ENCODE measurements around the gene PRIMA1. TPM values are rescaled to one million over a fixed set of nuclear protein-coding genes. Genes with fewer than 3 reads are reported as not detected.

Gene PRIMA1
- total RNA-seq, 1 donor from 2014 or later = 4.0 TPM

DNA sequence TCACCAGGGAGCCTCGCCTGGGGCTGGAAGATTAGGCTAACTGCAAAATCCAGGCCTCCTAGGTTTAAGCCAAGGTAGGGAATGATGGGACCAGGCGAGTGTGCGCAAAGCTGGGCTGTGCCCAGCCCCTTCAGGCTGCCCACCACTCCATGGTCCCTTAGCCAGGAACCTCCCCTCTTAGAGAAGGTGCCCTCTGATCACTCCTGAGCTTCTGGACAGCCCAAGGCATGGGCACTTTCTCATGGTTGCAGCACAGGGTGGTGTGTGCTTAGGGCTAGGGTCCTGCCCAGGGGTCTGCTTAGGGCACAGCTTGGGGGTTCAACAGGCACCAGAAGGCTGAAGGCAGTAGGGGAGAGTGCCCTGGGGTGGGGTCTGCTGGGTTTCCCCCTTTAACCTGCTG, 69.0 kb downstream of the PRIMA1 start:
- Mint-ChIP-seq H3K27ac (no peak overlapping the region), H3K36me3 (ENCODE audit: insufficient read depth) (peaks cover 3% of the 10 kb centered on the region), H3K9me3 (ENCODE audit: low read depth) (no peaks in the 10 kb centered on the region), H3K4me3 (ENCODE audit: low read depth) (no peak overlapping the region), H3K4me1 (ENCODE audit: low read depth) (peaks cover 3% of the 10 kb centered on the region), H3K27me3 (peaks cover 6% of the 10 kb centered on the region)
- no peak for TF ChIP-seq CTCF (IDR thresholded peaks at IDR 0.05; ENCODE audit: unreplicated experiment)
- no peak for DNase-seq (ENCODE audit: low spot score, unreplicated experiment)

DNA sequence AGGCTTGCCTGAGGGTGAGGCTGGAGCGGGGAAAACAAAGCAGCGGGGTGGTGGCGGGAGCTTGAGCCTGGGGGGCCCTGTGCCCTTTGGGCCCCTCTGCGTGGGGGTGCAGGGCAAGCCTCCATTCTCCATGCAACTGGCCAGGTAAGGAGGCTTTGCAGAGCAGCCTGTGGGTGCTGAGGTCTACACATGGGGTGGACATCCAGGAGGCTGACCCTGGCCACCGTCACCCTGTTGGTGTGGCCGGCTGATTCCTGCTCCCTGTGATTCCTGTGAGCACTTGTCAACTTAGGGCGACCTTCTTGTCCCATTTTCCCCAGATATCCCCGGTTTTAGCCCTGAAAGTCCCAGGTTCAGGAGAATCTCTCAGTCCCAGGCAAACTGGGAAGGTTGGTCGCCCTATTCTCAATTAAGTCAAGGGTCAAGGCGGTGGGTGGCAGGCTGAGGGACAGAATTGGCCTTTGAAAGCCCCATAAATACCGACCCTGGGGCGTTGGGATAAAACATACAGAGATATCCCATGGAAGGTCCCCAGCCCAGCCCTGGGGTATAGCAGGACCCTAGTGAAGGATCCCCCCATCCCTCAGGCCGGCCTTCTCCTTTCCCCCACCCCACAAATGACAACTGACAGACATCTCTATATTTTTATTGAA, 70.5 kb downstream of the PRIMA1 start:
- DNase-seq (ENCODE audit: low spot score, unreplicated experiment) = no peak
- H3K36me3 Mint-ChIP-seq (ENCODE audit: insufficient read depth) = peaks cover 3% of the 10 kb centered on the region
- no peak overlapping the region for H3K4me3 Mint-ChIP-seq (ENCODE audit: low read depth)
- peaks cover 3% of the 10 kb centered on the region for H3K4me1 Mint-ChIP-seq (ENCODE audit: low read depth)
- no peaks in the 10 kb centered on the region for H3K9me3 Mint-ChIP-seq (ENCODE audit: low read depth)
- H3K27ac Mint-ChIP-seq = no peak overlapping the region
- peaks cover 11% of the 10 kb centered on the region for H3K27me3 Mint-ChIP-seq
- no peak for TF ChIP-seq CTCF (IDR thresholded peaks at IDR 0.05; ENCODE audit: unreplicated experiment)

DNA sequence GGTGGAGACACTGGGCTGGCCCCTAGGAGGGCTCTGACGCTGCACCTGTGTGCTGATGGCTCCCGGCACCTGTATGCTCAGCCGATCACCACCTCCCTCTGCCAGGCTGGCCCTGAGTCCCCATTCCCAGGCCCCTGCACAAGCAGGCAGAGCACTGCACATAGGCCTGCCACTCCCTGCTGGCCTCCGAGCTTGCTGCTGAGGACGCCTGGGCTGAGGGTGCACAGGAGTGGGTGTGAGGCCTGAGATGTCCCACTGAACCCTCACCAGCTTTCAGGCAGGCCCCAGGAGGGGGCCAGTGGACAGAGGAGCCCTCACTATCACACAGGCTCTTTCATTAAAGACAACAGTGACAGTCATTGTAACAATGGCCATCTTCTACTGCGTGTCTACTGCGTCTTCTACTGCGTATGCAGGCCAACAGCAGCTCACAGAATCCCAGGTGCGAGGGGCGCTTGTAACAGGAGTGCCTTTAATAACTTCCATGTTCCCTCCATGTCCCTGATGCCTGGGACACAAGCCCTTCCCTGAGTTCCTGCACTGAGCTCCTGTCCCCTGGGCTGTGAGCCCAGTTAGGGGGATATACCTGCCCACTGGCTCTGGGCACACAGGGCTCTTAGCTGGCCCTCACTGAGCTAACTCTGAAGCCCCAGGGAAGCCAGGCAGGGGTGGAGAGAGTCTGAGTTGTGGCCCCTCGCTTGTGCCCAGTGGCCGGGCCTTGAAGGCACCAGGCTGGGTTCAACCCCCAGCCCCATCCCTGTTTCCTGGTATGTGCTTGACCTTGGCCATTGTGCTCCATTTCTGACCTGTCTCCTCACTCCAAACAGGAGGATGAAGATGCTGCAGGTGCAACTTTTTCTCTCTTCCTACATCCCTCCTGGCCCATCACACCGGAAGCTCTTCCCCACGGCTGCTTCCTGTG, 71.3 kb downstream of the PRIMA1 start:
- no peak overlapping the region for H3K4me3 Mint-ChIP-seq (ENCODE audit: low read depth)
- H3K27me3 Mint-ChIP-seq = peaks cover 11% of the 10 kb centered on the region
- DNase-seq (ENCODE audit: low spot score, unreplicated experiment) = no peak
- no peaks in the 10 kb centered on the region for H3K9me3 Mint-ChIP-seq (ENCODE audit: low read depth)
- H3K4me1 Mint-ChIP-seq (ENCODE audit: low read depth) = peaks cover 3% of the 10 kb centered on the region
- no peaks in the 10 kb centered on the region for H3K36me3 Mint-ChIP-seq (ENCODE audit: insufficient read depth)
- no peak overlapping the region for H3K27ac Mint-ChIP-seq
- TF ChIP-seq CTCF (IDR thresholded peaks at IDR 0.05; ENCODE audit: unreplicated experiment) = no peak

DNA sequence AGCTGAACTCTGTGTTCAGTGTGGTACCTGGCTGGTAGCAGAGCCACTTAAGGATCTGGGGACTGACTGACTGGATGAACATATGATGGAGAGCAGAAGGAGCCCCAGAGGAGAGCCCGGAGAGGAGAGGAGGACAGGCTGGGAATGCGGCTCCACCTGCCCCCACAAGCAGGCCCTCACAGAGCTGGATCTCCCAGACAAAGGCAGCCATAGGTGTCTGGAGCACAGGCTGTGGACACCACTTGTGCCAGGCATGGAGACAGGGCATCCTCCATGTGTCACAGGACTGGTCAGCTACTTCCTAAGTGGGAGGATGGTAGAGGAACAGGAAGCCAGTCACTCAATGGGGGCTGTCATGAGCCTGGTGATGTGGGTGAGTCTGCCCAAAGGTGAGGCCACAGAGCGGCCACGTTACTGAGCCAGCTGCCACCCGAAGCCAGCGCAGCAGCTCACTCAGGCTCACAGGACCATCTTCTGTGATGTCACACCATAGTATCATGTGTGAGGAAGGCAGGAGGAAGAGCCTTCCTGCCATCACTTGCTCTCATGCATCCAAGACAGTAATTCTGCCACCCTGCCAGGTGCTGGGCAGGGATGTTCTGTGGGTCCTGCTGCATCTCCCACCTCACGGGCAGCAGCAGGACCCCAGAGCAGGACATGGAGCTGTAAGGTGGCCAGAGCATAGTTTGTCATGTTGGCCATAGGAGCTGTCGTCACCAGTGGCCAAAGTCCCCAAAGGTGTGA, 72.1 kb downstream of the PRIMA1 start:
- H3K36me3 Mint-ChIP-seq (ENCODE audit: insufficient read depth) = no peaks in the 10 kb centered on the region
- H3K27me3 Mint-ChIP-seq = peaks cover 11% of the 10 kb centered on the region
- no peaks in the 10 kb centered on the region for H3K9me3 Mint-ChIP-seq (ENCODE audit: low read depth)
- no peak for DNase-seq (ENCODE audit: low spot score, unreplicated experiment)
- no peak overlapping the region for H3K27ac Mint-ChIP-seq
- no peak overlapping the region for H3K4me3 Mint-ChIP-seq (ENCODE audit: low read depth)
- peaks cover 3% of the 10 kb centered on the region for H3K4me1 Mint-ChIP-seq (ENCODE audit: low read depth)
- TF ChIP-seq CTCF (IDR thresholded peaks at IDR 0.05; ENCODE audit: unreplicated experiment) = no peak

DNA sequence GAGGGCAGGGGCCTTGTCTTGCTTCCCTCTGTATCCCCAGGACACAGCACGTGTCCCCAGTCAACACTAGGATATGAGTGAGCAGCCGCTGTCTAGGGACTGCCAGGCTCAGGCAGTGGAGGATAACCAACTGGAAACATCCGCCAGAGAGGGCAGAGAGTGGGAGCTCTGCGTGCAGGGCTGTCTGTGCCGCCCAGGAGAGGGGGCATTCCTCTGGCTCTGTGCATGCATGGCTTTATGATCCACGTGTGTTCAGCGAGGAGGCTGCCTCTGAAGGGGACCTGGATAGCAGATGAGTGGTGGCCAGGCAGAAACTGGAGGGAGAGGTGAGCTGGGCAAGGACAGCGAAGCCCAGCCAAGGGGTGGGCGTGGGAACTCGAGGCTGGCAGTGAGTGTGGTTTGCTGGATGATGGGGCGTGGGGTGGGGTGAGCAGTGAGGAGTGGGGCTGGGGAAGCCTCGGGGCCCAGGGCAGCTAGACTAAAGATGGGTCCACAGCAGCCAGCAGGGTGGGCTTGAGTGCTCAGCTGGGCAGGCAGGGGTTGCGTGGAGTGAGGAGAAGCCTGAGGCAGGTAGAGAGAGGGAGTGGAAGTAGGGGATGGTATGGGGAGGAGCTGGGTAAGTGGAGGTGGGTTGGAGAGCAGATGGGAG, 72.9 kb downstream of the PRIMA1 start:
- no peaks in the 10 kb centered on the region for H3K9me3 Mint-ChIP-seq (ENCODE audit: low read depth)
- TF ChIP-seq CTCF (IDR thresholded peaks at IDR 0.05; ENCODE audit: unreplicated experiment) = no peak
- H3K4me1 Mint-ChIP-seq (ENCODE audit: low read depth) = peaks cover 3% of the 10 kb centered on the region
- DNase-seq (ENCODE audit: low spot score, unreplicated experiment) = no peak
- H3K4me3 Mint-ChIP-seq (ENCODE audit: low read depth) = no peak overlapping the region
- peaks cover 11% of the 10 kb centered on the region for H3K27me3 Mint-ChIP-seq
- no peaks in the 10 kb centered on the region for H3K36me3 Mint-ChIP-seq (ENCODE audit: insufficient read depth)
- no peak overlapping the region for H3K27ac Mint-ChIP-seq

Data from progenitor cell of endocrine pancreas (in vitro differentiated cells).